Fibroblast of skin of back (primary cell): ENCODE data around the gene DDT. TPM values are rescaled to one million over a fixed set of nuclear protein-coding genes. Genes with fewer than 3 reads are reported as not detected.
"Not testable (repeated sequence)": the region's sequence is repeated elsewhere in the genome, so short reads cannot be mapped to it uniquely, and the experiment has no call there.

Source experiments
- DNase-seq: peaks from one replicate; pipeline ENCODE4 v3.0.0-alpha.2; 2013
- polyA plus RNA-seq, 2 experiments: library from polyadenylated mRNA; unstranded; fragments of 120-200 nt; gene quantifications; one replicate each; pipeline ENCODE4 v1.2.1, GENCODE V29; 2013; ENCODE audit not compliant: insufficient read length in 2 of 2

DDT gene
- 80.6 TPM for polyA plus RNA-seq (2013, experiment 1 of 2; ENCODE audit: insufficient read length)
- polyA plus RNA-seq (2013, experiment 2 of 2; ENCODE audit: insufficient read length), result 63.1 TPM

DNA sequence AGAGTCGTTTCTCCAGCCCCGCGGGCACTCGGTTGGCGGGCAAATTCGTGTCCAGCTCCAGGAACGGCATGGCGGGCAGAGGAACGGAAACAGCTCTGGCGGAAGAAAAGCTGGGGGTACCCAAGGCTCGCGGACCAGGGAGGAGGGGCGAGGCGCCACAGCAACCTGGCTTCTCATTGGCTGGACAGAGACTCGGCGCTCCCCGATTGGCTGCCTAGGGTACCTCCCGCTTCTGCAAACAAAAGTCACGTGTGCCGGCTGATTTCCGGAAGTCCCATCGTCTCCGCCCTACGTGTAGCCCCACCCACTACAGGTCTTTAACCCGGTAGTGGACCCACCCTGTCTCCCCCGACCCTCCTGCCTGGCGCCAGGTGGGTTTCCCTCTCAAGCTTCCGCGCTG, at the start of gene DDT:
DDT (minus strand) TSS at position 97 of the 400 bp plus-strand sequence; CDS start at position 70, 27 bp downstream.
- not testable (repeated sequence) for DNase-seq

DNA sequence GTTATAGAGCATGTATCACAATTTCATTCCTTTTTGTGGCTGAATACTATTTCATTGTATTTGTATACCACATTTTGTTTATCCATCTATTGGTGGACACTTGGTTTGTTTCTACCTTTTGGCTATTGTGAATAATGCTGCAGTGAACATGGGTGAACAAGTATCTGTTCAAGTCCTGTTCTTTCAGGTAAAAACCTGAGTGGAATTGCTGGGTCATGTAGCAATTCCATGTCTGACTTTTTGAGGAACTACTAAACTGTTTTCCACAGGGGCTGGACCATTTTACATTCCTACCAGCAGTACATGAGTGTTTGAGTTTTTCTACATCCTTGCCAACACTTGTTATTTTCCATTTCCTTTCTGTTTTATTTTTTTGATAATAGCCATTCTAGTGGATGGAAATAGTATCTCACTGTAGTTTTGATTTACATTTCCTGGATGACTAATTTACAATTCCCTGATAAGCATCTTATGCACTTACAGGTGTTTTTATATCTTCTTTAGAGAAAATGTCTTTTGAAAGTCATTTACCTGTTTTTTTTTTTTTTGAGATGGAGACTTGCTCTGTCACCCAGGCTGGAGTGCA, 49.1 kb upstream of the DDT start:
- DNase-seq, result no peak

- DNase-seq, result no peak
Measured at GRCh38 chr22:24021304-24021703, 47.1 kb upstream of the DDT start.

DNA sequence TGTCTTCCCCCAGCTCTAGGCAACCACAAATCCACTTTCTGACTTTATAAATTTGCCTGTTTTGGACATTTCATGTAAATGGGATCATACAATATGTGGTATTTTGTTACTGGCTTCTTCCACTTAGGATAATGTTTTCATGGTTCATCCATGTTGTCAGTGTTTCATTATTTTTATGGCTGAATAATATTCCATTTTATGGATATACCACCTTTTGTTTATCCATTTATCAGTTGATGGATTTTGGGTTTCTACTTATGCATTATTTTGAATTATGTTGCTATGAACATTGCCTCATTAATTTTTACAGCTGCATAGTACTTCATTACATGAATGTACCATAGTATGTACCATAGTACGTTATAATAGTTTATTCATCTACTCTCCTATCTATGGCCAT, 41.9 kb upstream of the DDT start:
- DNase-seq, result no peak

DNA sequence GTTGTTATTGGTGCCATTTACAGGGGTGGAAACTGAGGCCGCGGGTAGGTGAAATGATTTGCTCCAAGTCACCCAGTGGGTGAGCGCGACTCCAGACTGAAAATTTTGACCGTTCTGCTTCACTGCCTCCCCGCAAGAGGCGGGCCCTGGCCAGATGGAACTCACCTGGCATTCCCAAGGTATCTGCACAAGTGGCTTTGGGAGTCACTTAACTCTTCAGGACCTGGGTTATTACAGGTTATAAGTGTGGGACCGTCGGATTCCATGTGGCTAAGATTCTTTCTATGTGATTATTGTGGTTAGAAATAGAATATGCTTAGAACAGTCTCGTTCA, 37.5 kb upstream of the DDT start:
- no peak for DNase-seq

DNA sequence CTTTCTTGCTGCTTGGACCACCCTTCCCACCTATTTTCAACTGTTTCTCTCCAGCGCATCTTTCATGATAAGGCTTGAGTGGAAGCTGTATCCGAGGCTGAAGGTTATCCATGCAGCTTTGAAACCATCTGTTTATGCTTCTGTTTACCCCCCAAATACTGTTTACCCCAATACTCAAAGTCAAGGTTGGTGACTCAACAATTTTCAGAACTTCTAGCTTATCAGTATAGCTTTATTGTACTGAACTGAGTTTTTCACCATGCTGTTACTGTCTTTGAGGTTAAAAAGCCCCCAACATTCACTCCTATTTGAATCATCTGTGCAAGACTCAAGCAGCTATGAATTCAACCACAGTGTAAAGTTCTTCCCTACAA, 35.8 kb upstream of the DDT start:
- DNase-seq, result no peak

DNA sequence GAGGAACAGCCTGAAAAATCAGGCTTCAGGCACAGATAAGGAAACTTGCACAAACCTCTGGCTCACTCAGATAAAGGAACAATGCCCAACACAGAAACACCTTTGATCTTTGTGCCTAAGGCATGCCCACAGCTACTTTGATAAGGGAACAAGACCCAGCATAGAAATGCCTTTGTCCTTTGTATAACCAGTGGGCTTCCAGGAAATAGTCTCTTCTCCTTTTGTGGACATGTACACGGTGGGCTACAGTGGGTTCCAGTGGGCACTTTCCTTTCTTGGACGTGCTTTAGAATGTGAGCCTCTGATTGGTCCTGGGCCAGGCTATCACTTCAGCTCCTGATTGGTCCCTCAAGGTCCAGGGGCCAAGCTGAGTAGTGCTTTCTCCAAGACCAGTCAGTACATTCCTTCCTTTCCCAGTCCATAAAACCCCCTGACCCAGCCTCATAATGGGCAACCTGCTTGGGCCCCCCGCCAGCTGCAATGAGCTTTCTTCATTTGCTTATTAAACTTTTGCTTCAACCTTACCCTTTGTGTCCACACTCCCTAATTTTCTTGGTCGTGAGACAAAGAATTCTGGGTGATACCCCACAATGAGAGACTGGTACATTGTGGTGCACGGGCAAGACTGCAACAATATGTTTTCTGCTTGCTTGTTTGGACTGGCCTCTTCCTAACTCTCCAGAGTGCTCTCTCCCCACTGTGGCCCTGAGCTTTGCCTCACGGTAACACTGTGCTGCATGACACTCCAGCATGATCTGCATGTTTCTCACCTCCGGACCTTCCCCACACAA, 35.2 kb upstream of the DDT start:
- no peak for DNase-seq

DNA sequence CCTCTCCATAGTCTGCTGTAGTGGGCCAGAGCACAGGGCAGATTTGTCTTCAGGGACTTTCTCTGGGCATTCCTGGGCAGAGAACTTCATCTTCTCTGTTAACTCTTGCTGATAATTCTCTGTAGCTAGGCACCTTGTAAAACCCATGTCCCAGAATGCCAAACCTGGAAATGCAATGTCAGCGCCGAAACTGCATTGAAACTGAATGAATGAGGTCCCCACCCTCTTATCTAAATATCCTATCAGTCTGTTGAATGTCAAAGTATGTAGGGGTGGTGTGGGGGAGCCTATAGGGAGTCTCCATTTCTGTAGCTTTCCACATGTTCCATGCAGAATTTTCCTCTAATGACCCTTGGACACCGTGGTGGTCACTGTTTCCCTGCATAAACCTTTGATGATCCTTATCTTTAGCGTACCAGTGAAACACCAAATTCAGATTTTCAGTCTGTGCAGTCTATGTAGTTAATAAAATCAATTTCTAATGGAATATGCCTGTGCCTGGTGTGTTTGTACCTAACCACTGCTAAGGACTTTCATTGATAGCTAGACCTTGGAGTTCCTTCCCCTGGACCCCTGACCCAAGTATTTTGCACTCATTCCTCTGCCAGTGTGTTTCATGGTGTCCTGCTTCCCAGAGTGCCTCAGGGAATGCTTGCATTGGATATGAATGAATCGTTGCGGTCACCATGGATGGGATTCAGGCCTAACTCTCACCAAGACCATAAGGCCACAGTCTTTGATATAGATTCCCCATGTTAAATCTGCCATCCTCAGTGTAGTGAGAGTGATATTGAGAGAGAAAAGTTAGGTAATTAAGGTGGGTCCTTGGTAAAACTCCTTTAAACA, 34.4 kb upstream of the DDT start:
- DNase-seq, result no peak

GRCh38 chr22:24008022-24008283, 33.7 kb upstream of the DDT start:
- DNase-seq, result no peak

DNA sequence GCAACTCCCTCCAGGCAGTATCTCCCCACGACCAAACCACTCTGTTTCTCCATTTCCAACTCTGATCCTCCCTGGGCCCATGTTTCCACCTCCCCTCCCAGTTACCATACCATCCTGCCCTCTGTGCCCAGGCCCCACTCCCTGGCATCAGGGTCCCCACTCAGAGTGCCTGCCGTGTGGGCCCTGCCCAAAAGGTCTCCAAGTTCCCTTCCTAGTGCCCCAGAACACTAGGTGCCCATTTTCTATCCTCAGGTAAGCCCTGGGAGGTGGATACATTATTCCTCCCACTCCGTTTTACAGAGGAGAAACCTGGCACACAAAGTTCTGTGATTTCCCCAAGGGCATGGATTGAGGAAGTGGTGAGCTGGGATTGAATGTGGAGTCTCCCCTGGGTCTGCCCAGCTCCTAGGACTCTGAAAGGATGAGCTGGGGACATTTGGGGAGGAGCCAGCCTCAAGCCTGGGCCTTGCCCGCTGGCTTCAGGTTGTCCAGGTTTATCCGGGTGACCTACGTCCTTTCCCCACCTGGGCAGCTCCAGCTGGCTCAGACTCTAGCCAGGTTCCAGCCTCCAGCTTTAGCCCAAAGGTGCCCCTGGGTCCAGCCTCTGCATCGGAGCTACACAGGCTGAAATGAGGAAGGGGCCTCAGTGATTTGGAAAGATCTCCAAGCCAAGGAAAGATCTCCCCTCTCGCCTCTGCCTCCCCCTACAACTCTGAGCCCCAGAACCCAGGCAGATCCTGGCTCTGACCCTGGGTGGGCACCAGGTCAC, 33.2 kb upstream of the DDT start:
- DNase-seq, result no peak

GRCh38 chr22:24006914-24007214, 32.6 kb upstream of the DDT start:
- no peak for DNase-seq

GRCh38 chr22:24006207-24006913, 32.1 kb upstream of the DDT start:
- no peak for DNase-seq

DNA sequence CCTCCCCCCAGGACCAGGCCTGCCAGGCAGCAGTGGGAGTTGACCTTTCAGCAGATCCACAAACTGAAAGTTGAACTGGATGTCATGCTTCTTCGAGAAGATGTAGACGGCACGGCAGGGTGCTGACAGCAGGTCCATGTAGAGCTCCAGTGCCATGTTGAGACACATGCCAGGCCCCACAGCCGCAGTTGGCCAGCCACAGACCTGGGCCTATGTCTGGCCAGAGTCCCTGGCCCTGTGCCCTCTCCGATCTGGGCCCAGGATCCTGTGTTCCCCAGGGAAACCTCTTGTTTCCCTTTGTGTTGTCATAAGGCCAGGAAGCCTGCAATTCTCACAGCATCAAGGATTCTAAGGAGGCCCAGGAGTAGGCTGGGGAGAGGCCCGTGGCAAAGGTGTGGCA, 31.0 kb upstream of the DDT start, which contains the start of gene GSTT4:
GSTT4 (minus strand) TSS at position 253 of the 400 bp plus-strand sequence; CDS start at position 156, 97 bp downstream.
- no peak for DNase-seq

GRCh38 chr22:24003887-24004286, 29.6 kb upstream of the DDT start:
- no peak for DNase-seq

DNA sequence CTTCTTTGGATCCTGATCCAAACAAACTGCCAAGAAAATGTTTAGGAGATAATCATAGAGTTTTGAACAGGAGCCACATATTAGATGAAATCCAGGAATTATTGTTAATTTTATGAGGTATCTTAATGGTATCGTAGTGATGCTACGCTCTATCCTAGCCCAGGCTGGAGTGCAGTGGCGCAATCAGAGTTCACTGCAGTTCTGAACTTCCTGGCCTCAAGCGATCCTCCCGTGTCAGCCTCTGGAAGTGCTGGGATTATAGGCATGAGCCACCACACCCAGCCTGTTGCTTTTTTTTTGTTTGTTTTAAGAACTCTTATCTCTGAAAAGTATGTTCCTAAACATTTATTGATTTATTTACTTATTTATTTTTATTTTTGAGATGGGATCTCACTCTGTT, 28.6 kb upstream of the DDT start:
- no peak for DNase-seq

- DNase-seq, result no peak
Measured at GRCh38 chr22:24002272-24002671, 28.0 kb upstream of the DDT start.

GRCh38 chr22:24001314-24001713, 27.1 kb upstream of the DDT start:
- DNase-seq, result no peak

DNA sequence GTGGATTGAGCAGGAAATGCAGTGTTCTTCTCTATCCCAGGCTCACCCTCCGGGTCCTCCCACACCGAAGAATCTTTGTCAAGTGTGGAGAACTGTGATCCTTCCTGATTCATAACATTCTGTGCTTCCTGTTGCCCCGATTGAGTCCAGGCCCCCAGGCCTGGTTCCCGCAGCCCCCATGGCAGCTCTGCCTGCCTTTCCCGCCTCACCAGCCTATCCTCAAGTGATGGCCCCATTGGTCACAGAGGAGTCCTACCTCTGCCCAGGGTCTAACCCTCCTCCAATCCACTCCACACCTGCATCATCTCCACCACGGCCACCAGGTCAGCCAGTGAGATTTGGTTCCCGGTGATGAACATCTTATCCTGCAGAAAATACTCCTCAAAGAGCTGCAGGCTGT, 25.5 kb upstream of the DDT start:
- DNase-seq, result not testable (repeated sequence)

DNA sequence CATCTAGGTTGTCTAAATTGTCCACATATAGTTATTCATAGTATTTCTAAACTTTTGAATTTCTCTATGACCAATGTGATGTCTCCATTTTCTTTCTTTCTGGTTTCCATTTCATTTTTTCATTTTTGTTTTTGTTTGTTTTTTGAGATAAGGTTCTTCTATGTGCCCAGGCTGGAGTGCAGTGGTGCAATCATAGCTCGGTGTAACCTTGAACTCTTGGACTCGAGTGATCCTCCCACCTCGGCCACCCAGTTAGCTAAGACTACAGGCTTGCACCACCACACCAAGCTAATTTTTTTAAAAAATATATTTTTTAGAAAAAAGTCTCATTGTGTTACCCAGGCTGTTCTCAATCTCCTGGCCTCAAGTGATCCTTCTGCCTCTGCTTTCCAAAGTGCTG, 22.9 kb upstream of the DDT start:
- DNase-seq, result no peak

DNA sequence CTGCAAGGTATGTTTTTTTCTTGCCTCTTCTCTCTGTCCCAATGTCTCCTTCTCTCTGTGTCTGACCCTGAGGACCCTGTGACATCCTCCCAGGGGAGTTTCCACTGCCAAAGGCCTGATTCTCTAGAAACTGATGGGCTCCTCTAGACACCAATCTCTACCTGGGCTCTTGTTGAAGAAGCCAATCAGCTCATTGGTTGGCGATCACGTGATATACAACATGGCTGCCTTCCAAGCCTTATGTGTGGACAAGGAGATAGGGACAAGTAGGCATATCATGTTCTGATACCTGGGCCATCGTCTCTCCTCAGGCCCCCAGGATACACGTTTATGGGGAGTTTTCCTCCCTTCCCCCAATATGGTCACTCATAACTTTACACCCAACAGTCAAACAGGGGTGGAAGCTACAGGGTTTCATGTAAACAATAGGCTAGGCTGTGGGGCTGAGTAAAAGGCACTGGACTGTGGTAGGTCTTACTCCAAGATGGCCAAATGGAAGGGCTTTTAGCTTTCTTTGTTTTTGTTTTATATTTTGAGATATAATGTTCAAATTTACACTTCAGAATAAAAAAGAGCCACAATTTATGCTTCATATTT, 19.4 kb upstream of the DDT start:
- not testable (repeated sequence) for DNase-seq

- not testable (repeated sequence) for DNase-seq
Measured at GRCh38 chr22:23993080-23993479, 18.8 kb upstream of the DDT start.
